Fibroblast of mammary gland (primary cell): ENCODE measurements around the gene SESTD1.
"Not testable (repeated sequence)": the region's sequence is repeated elsewhere in the genome, so short reads cannot be mapped to it uniquely, and the experiment has no call there.

Source experiments
- DNase-seq: peaks from one replicate; pipeline ENCODE4 v3.0.0-alpha.2; 2010; ENCODE audit warnings: low read depth
- H3K4me3 ChIP-seq: 2 replicates; pipeline ENCODE4 v1.5.1; 2011; ENCODE audit warnings: low read depth, mild to moderate bottlenecking, low read length, moderate library complexity; ENCODE audit not compliant: control insufficient read depth
- TF ChIP-seq, protein P1 (sequence below): conservative IDR thresholded peaks from 2 replicates; pipeline ENCODE4 v1.5.1; 2011; ENCODE audit warnings: low read depth, low read length, inconsistent platforms; ENCODE audit not compliant: control insufficient read depth, insufficient read depth

Gene SESTD1

DNA sequence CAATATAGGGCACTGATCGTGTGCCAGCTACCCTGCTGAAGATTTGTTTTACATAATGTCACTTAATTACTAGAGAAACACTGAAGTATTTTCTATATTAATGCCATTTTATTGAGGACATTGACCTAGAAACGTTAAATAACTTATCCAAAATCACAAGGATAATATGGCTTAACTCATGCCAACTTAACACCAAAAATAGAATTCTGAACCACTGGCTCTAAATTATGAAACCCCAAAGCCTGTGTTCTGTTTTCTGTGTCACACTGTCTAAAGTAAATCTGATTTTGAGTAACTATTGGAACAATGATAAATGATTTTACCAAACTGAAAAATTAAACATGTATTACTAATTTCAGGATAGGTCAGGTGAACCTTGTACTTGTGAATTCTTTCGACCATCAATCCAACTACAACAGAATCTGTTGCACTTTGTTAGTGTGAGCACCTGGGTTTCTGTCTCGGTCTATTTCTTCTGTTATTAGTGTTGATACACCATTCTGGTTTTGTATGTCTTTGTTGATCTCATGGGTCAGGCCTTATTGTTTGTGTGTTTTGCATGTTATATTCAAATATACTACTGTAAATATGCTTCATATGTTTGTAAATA lies 166.4 kb downstream of the SESTD1 start:
- TF ChIP-seq, protein P1, sequence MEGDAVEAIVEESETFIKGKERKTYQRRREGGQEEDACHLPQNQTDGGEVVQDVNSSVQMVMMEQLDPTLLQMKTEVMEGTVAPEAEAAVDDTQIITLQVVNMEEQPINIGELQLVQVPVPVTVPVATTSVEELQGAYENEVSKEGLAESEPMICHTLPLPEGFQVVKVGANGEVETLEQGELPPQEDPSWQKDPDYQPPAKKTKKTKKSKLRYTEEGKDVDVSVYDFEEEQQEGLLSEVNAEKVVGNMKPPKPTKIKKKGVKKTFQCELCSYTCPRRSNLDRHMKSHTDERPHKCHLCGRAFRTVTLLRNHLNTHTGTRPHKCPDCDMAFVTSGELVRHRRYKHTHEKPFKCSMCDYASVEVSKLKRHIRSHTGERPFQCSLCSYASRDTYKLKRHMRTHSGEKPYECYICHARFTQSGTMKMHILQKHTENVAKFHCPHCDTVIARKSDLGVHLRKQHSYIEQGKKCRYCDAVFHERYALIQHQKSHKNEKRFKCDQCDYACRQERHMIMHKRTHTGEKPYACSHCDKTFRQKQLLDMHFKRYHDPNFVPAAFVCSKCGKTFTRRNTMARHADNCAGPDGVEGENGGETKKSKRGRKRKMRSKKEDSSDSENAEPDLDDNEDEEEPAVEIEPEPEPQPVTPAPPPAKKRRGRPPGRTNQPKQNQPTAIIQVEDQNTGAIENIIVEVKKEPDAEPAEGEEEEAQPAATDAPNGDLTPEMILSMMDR = no peak
- DNase-seq = no peak
- H3K4me3 ChIP-seq = no peak overlapping the region

DNA sequence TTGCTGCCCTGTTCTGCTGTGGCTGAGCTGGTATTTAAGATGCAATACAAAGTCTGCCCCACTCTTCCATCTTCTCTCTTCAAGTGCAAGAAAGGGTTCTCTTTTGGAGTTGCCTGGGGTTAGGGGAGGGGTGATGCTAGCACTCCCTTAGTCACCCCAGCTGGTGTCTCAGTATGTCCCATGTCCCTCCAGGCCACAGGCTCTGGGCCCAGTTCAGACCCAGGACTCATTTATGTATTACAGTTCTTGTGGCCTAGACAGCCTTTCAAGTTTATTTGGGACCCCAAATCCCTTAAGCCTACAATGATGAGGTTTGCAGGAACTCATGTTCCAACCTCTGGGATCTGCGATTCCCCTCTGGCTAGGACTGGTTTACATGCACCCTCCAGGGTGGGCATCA lies 167.5 kb downstream of the SESTD1 start:
- DNase-seq = no peak
- TF ChIP-seq, protein P1 = no peak
- H3K4me3 ChIP-seq = no peak overlapping the region

DNA sequence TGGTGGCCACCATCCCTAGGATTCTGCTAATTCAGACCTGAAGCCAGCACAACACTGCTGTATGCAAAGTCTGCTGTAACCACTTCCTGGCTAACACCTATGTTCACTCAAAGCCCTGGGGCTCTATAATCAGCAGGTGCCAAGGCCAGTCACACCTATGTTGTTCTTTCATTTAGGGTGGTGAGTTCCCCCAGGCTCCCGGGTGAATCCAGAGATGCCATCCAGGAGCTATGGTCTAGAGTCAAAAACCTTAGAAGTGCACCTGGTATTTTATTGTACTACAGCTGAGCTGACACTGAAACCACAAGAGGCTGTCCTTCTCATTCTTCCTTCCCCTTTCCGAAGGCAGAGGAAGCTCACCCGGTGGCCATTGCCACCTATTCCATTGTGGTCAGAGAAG lies 168.5 kb downstream of the SESTD1 start:
- TF ChIP-seq, protein P1 = no peak
- no peak for DNase-seq
- no peak overlapping the region for H3K4me3 ChIP-seq

DNA sequence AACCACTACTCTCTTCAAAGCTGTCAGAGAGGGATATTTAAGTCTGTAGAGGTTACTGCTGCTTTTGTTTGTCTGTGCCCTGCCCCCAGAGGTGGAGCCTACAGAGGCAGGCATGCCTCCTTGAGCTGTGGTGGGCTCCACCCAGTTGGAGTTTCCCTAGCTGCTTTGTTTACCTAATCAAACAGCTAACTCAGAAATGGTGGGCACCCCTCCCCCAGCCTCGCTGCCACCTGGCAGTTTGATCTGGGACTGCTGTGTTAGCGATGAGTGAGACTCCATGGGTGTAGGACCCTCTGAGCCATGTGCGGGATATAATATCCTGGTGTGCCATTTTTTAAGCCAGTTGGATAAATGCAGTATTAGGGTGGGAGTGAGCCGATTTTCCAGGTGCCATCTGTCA lies 171.7 kb downstream of the SESTD1 start:
- DNase-seq, H3K4me3 ChIP-seq: not testable (repeated sequence)

DNA sequence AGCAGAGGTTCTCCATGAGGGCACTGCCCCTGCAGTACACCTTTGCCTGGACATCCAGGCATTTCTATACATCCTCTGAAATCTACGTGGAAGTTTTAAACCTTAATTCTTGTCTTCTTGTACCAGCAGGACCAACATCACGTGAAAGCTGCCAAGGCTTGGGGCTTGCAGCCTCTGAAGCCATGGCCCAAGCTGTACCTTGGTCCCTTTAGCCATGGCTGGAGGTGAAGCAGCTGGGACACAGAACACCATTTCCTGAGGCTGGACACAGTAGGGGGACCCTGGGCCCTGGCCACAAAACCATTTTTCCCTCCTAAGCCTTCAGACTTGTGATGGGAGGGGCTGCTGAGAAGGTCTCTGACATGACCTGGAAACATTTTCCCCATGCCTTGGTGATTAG lies 181.9 kb downstream of the SESTD1 start:
- H3K4me3 ChIP-seq = no peak overlapping the region
- TF ChIP-seq, protein P1 = no peak
- no peak for DNase-seq

DNA sequence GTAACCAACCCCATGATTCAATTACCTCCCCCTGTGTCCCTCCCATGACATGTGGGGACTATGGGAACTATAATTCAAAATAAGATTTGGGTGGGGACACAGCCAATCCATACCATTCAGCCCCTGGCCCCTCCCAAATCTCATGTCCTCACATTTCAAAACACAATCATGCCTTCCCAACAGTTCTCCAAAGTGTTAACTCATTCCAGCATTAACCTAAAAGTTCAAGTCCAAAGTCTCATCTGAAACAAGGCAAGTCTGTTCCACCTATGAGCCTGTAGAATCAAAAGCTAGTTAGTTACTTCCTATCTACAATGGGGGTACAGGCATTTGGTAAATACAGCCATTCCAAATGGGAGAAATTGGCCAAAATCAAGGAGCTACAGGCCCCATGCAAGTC lies 182.7 kb downstream of the SESTD1 start:
- H3K4me3 ChIP-seq = no peak overlapping the region
- no peak for DNase-seq
- TF ChIP-seq, protein P1 = no peak

DNA sequence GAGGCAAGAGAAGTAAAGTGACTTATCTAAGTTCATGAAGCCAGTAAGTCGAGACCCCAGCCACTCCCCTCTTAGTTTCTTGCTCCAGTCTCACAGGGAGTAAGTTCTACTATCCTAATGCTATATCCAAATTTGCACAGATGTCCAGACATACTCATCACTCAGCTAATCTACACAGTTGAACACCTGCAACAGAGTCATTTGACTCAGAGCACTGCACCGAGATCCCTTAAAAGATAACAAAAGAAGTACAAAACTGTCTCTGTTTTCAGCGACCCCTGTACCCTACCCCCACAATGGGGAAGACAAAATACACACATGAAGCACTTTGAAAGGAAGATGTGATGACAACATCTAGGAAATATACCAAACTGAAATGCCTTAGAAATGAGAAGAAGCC lies 192.1 kb downstream of the SESTD1 start:
- TF ChIP-seq, protein P1 = no peak
- DNase-seq = no peak

More for the DNA sequence above, 192.1 kb downstream of the SESTD1 start:
- H3K4me3 ChIP-seq = no peak overlapping the region
